EL (cell line): ENCODE data around the gene ITPK1.

Experiments used
- DNase-seq: peaks from one replicate; pipeline ENCODE4 v3.0.0-alpha.2; 2016

Gene ITPK1

GRCh38 chr14:93040443-93040842, 75.3 kb downstream of the ITPK1 start:
- no peak for DNase-seq

DNA sequence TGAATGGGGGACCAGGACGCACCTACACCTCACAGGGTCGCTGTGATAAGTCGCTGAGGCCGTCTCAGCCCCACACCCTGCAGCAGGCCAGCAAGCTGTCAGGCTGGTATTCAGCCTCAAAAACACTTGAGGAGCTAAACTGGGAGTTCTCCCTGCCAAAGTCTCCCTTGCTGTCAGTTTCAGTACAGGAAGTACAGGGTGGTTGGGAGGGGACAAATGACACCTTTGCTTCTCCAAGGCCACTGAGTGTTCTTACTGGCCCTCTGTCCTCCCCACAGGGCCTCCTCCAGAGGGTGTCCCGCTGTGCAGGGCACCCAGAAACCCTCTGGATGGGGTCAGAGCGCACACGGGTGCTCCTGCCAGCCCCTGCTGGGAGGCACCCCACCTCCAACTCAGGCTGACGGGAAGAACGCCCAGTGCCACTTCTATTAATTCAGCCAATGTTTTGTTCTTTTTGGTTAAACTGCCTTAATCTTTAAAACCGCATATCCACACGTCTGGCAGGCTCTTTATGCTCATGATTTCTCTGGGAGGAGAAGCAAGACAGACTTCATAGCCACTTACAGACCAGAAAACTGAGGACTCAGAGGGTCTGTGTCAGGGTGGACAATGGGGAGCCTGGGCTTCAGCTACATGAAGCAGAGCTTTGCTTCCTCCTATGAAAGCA, 75.9 kb downstream of the ITPK1 start:
- DNase-seq: no peak

DNA sequence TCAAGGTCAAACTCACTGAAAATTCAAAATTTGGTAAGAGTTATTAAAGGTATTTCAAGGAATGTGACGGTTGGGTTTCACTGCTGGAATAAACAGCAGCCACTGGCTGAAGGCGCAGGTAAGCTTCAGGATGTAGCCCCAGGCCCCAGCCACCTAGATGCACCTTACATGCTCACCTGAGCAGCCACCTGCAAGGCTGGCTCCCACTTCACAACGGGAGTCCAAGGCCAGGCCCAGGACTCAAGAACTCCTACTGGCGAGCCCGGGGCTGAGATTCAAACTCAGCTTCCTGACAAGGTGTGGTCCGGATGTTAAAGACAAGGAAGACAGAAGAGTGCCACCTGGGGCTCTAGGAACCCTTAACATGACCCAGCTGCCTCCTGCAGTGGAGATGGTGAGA, 78.4 kb downstream of the ITPK1 start:
- no peak for DNase-seq

GRCh38 chr14:93036652-93037345, 78.9 kb downstream of the ITPK1 start:
- DNase-seq: peak; percentile 39

- peak; percentile 69 for DNase-seq
These were observed 79.6 kb downstream of the ITPK1 start for GRCh38 chr14:93035917-93036651.

- no peak for DNase-seq
These were observed 80.2 kb downstream of the ITPK1 start for GRCh38 chr14:93035585-93035916.

GRCh38 chr14:93034671-93034994, 81.1 kb downstream of the ITPK1 start:
- DNase-seq: no peak

DNA sequence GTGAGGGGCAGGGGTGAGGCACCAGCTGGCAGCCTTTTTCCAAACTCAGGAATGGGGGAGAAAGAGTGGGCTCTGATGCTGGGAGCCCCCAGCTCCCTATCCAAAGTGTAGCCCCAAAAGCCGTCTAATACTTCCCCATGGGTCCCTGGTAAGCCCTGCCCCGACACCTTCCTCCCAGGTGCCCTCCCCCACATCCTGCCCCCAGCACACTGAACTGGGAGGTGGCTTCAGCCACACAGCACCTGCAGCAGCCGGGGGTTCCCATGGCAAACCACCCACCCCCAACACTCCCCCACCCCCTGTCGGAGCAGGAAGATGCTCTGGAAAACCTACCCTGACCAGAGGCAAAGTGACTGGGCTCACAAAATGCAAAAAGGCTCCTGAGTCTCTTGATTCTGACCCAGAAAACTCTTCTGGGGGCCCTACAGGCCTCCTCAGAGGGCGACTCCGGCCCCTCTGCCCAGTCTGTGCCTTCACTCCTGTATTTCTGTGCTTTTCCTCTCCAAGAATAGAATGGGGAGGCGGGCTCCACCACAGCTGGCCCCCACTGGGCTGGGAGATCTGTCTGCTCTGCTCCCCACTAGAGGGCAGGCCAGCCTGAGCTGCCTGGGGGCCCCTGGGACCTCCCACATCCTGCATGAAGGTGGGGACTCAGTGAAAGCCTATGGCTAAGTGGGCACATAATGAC, 81.6 kb downstream of the ITPK1 start:
- no peak for DNase-seq

GRCh38 chr14:93033084-93033982, 82.4 kb downstream of the ITPK1 start:
- no peak for DNase-seq

GRCh38 chr14:93032421-93032936, 83.2 kb downstream of the ITPK1 start:
- DNase-seq: no peak

GRCh38 chr14:93031505-93032315, 84.0 kb downstream of the ITPK1 start:
- DNase-seq: no peak

GRCh38 chr14:93030761-93031160, 85.0 kb downstream of the ITPK1 start:
- DNase-seq: no peak

GRCh38 chr14:93029911-93030508, 85.7 kb downstream of the ITPK1 start:
- no peak for DNase-seq

- DNase-seq: no peak
These were observed 86.3 kb downstream of the ITPK1 start for GRCh38 chr14:93029417-93029816.

- DNase-seq: no peak
These were observed 87.0 kb downstream of the ITPK1 start for GRCh38 chr14:93028724-93029076.

- DNase-seq: no peak
These were observed 87.7 kb downstream of the ITPK1 start for GRCh38 chr14:93027810-93028723.

DNA sequence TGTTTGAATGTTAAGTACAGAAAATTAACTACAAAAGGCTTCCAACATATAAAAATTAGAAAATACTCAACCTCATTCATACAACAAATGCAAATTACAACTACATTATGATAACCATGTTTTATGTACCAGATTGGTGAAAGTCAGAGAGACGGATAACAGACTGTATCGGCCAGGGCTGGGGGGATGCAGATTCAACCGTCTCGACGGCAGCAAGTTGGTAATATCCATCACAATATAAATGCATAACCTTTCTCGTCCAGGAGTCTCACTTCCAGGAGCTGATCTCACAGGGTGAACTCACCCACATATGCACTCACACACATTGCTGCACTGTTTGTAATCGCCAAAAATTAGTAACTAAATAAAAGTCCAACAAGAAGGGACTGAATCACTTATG, 89.4 kb downstream of the ITPK1 start:
- DNase-seq: no peak

GRCh38 chr14:93025055-93025454, 90.7 kb downstream of the ITPK1 start:
- no peak for DNase-seq

GRCh38 chr14:93024493-93024892, 91.2 kb downstream of the ITPK1 start:
- no peak for DNase-seq

GRCh38 chr14:93023802-93024434, 91.8 kb downstream of the ITPK1 start:
- no peak for DNase-seq
